ENCODE results near the gene CACNG4. TPM values are rescaled to one million over a fixed set of nuclear protein-coding genes. Genes with fewer than 3 reads are reported as not detected.

The CACNG4 gene
- polyA plus RNA-seq, 3 donors: not detected

- Histone ChIP-seq H3K27me3 (ENCODE audit: control insufficient read depth in 2 of 2, insufficient read depth in 2 of 2, low read length in 2 of 2) (peaks cover 18 to 31% of the 10 kb centered on the region in 2 donors), H3K79me2 (ENCODE audit: insufficient read depth, low read length) (no peaks in the 10 kb centered on the region), H3K9me3 (replicated peaks in 1 of 2; ENCODE audit: control insufficient read depth in 1 of 2, insufficient read depth in 1 of 2, low read length in 2 of 2) (peaks cover 0 to 7% of the 10 kb centered on the region in 2 donors), H3K9ac (ENCODE audit: insufficient read depth, low read length, poor library complexity, severe bottlenecking) (no peak overlapping the region), H3K36me3 (replicated peaks in 1 of 2; ENCODE audit: control insufficient read depth in 1 of 2, insufficient read depth in 2 of 2, low read length in 2 of 2) (no peaks in the 10 kb centered on the region), H3K4me3 (replicated peaks in 1 of 3; ENCODE audit: low read depth in 2 of 3, low read length in 3 of 3) (no peak overlapping the region), H4K20me1 (ENCODE audit: insufficient read depth, low read length) (no peaks in the 10 kb centered on the region), H3K4me1 (ENCODE audit: control insufficient read depth in 1 of 2, insufficient read depth in 2 of 2, low read length in 2 of 2) (peaks cover 0 to 6% of the 10 kb centered on the region in 2 donors), H3K4me2 (replicated peaks; ENCODE audit: extremely low read depth, low read length, poor library complexity, severe bottlenecking) (no peak overlapping the region), H2AFZ (ENCODE audit: insufficient read depth, low read depth, low read length, poor library complexity, severe bottlenecking) (no peak overlapping the region), H3K27ac (ENCODE audit: low read depth in 1 of 2, low read length in 2 of 2) (no peak overlapping the region)
- no peak overlapping the region for H3K4me3 Mint-ChIP-seq
- peaks cover 34 to 43% (median 42%) of the 10 kb centered on the region in 3 donors for H3K27me3 Mint-ChIP-seq (ENCODE audit: low read depth in 3 of 3)
- no peak for DNase-seq
- TF ChIP-seq CTCF (IDR thresholded peaks at IDR 0.05): no peak
- peaks cover 5% of the 10 kb centered on the region for H3K4me1 Mint-ChIP-seq
- H3K36me3 Mint-ChIP-seq: no peaks in the 10 kb centered on the region
- H3K27ac Mint-ChIP-seq: no peak overlapping the region
- 92% methylated on average over 5 of the region's 6 CpGs for WGBS (ENCODE audit: insufficient coverage)
- intact Hi-C loops (cut with micrococcal nuclease): no loop called here
- peaks cover 0 to 10% (median 4%) of the 10 kb centered on the region in 7 donors for H3K9me3 Mint-ChIP-seq
These were observed 5.6 kb downstream of the CACNG4 start for GRCh38 chr17:66970140-66970539.

GRCh38 chr17:66970797-66971196 is 6.3 kb downstream of the CACNG4 start:
- H3K4me1 Mint-ChIP-seq: peaks cover 4% of the 10 kb centered on the region
- no peak overlapping the region for H3K27ac Mint-ChIP-seq
- H4K20me1 ChIP-seq (ENCODE audit: insufficient read depth, low read length): no peaks in the 10 kb centered on the region
- H3K4me1 ChIP-seq (ENCODE audit: control insufficient read depth in 1 of 2, insufficient read depth in 2 of 2, low read length in 2 of 2): peaks cover 0 to 3% of the 10 kb centered on the region in 2 donors
- no peak overlapping the region for H3K4me2 ChIP-seq (replicated peaks; ENCODE audit: extremely low read depth, low read length, poor library complexity, severe bottlenecking)
- no peaks in the 10 kb centered on the region for H3K36me3 ChIP-seq (replicated peaks in 1 of 2; ENCODE audit: control insufficient read depth in 1 of 2, insufficient read depth in 2 of 2, low read length in 2 of 2)
- DNase-seq: no peak
- peaks cover 29 to 42% (median 39%) of the 10 kb centered on the region in 3 donors for H3K27me3 Mint-ChIP-seq (ENCODE audit: low read depth in 3 of 3)
- no peak overlapping the region for H2AFZ ChIP-seq (ENCODE audit: insufficient read depth, low read depth, low read length, poor library complexity, severe bottlenecking)
- intact Hi-C loops (cut with micrococcal nuclease): no loop called here
- no peak for TF ChIP-seq CTCF (IDR thresholded peaks at IDR 0.05)
- H3K9ac ChIP-seq (ENCODE audit: insufficient read depth, low read length, poor library complexity, severe bottlenecking): no peak overlapping the region
- 94% methylated on average over 3 of the region's 6 CpGs for WGBS (ENCODE audit: insufficient coverage)
- no peak overlapping the region for H3K4me3 Mint-ChIP-seq
- peaks cover 17 to 27% of the 10 kb centered on the region in 2 donors for H3K27me3 ChIP-seq (ENCODE audit: control insufficient read depth in 2 of 2, insufficient read depth in 2 of 2, low read length in 2 of 2)
- H3K36me3 Mint-ChIP-seq: no peaks in the 10 kb centered on the region
- H3K79me2 ChIP-seq (ENCODE audit: insufficient read depth, low read length): no peaks in the 10 kb centered on the region
- no peak overlapping the region for H3K27ac ChIP-seq (ENCODE audit: low read depth in 1 of 2, low read length in 2 of 2)
- peaks cover 0 to 8% (median 0%) of the 10 kb centered on the region in 7 donors for H3K9me3 Mint-ChIP-seq
- H3K9me3 ChIP-seq (replicated peaks in 1 of 2; ENCODE audit: control insufficient read depth in 1 of 2, insufficient read depth in 1 of 2, low read length in 2 of 2): peaks cover 0 to 7% of the 10 kb centered on the region in 2 donors
- no peak overlapping the region for H3K4me3 ChIP-seq (replicated peaks in 1 of 3; ENCODE audit: low read depth in 2 of 3, low read length in 3 of 3)

Data from CD14-positive monocyte (primary cell).